NCI-H1436 treated with DMSO at 0.1 percent for 48 hours (cell line): ENCODE results near the gene SLC52A3.
"Not testable (repeated sequence)": the region's sequence is repeated elsewhere in the genome, so short reads cannot be mapped to it uniquely, and the experiment has no call there.

Experiments used
- DNase-seq: peaks from one replicate; lab custom pipeline; 2025; lab: John Stamatoyannopoulos, UW

The SLC52A3 gene

GRCh38 chr20:728256-728944, 39.9 kb downstream of the SLC52A3 start:
- no peak for DNase-seq

DNA sequence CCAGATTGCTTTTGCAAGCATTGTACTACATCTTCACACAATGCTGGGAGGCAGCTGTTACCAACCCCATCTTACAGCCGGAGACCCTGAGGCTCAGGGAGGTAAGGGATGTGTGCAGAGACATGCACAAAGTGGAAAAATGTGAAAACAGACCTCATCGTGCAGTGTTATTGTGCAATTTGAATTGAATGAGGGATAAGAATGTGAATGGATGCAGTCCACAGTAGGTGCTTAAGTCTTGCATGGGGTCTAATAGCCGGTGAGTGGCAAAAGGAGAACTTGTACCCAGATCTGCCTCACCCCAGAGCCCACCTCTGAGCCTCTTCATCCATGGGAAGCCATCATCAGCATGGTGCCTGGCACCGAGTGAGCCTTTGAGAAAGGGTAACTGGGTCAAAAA, 42.1 kb downstream of the SLC52A3 start:
- DNase-seq: no peak

- DNase-seq: no peak
These were observed 42.8 kb downstream of the SLC52A3 start for GRCh38 chr20:725491-725890.

- DNase-seq: not testable (repeated sequence)
These were observed 43.5 kb downstream of the SLC52A3 start for GRCh38 chr20:724797-725196.

GRCh38 chr20:723756-724155, 44.5 kb downstream of the SLC52A3 start:
- no peak for DNase-seq

- no peak for DNase-seq
These were observed 45.3 kb downstream of the SLC52A3 start for GRCh38 chr20:722822-723644.

DNA sequence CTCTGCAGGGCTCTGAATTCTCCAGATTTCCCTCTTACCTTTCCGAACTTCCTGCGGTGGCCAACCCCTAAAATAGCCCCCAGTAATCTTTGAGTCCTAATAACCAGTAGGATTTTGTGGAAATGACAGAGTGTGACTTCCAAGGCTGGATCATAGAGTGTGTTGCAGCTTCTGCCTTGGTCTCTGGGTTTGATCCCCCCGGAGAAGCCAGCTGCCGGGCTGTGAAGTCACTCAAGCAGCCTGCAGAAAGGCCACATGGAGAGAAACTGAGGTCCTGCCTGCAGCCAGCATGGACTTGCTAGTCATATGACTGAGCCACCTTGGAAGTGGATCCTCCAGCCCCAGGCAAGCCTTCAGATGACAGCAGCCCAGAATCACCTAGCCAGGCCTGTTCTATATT, 46.4 kb downstream of the SLC52A3 start:
- DNase-seq: no peak

DNA sequence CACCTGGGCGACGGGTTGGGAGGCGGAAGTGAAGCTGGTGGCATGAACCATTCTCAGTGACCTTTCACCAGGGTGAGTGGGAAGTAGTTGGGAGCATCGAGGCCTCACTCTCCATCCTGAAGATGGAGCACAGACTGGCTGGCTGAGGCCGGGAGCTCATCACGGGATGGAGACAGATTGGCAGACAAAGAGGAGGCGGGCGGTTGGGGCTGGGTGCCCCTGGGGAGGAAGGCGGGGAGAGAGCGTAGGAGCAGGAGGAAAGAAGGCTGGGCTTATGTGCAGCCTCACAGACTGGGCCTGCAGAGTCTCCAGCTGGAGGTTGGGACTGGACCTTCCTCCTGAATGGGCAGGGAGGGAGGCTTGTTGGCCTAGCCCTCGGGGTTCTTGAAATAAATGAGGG, 48.5 kb downstream of the SLC52A3 start:
- no peak for DNase-seq

DNA sequence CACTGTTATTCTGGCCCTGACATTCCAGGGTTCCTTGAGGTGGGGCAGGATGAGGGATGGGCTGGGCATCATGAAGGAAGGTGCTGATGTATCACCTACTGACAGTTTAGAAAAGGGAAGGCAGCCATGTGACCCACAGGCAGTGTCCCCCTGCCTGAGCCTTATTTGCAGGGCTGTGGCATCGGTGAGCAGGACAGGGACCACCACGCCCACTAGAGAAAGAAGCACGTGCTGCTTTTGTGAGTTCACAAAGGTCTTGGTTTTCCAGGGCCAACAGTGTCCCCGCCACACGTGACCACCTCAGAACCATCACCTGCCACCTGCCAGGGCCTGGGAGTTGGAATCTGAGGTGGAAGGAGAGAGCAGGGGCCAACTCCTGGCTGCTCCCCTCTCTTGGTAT, 49.2 kb downstream of the SLC52A3 start:
- DNase-seq: no peak

- DNase-seq: no peak
These were observed 50.5 kb downstream of the SLC52A3 start for GRCh38 chr20:717832-718231.

DNA sequence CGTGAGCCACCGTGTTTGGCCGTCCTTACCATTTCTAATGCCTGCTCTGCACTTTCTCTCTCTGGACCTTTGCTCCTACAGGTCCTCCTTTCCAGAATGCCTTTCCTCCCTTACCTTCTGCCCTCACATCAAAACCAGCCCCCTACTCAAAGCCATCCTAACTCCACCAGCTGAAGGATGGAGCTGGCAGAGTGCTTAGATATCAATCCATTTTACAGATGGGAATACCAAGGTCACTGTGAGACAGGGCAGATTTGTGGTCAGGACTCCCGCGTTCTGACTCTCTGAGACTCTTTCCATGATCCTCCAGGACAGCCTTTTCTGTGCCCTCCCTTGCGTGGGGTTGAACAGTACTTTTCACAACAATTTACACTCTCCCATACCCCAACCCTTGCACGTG, 51.0 kb downstream of the SLC52A3 start:
- no peak for DNase-seq

- DNase-seq: no peak
These were observed 53.8 kb downstream of the SLC52A3 start for GRCh38 chr20:714453-714852.

- no peak for DNase-seq
These were observed 56.7 kb downstream of the SLC52A3 start for GRCh38 chr20:711576-711975.

- DNase-seq: no peak
These were observed 57.4 kb downstream of the SLC52A3 start for GRCh38 chr20:710780-711450.
